ENCODE data around the gene PXDC1. TPM values are rescaled to one million over a fixed set of nuclear protein-coding genes. Genes with fewer than 3 reads are reported as not detected.

PXDC1 gene
- total RNA-seq, 6 experiments from 2014 or later: 63.1 to 97.5 (median 72.8) TPM

DNA sequence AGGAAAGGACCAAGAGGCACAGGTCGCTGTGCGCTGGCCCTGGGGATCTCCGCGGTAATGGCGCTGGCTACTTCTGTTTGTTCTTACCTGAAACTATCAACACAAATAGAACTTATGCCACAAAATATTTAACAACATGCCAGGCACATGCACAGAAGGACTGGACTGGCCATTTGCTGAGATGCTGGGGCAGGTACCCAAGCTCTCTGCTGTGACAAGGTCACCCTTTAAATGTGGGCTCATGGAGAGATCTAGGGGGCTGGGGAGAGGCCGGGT, 28.0 kb upstream of the PXDC1 start:
- no peaks in the 10 kb centered on the region for H3K36me3 Mint-ChIP-seq (ENCODE audit: low read depth)
- H3K27ac Mint-ChIP-seq: no peak overlapping the region
- H3K27me3 Mint-ChIP-seq (ENCODE audit: insufficient read depth): peaks cover 1% of the 10 kb centered on the region
- no peaks in the 10 kb centered on the region for H3K9me3 Mint-ChIP-seq
- no peak for TF ChIP-seq CTCF (IDR thresholded peaks at IDR 0.05)
- peaks cover 9% of the 10 kb centered on the region for H3K4me1 Mint-ChIP-seq (ENCODE audit: low read depth)
- DNase-seq: no peak
- no peak overlapping the region for H3K4me3 Mint-ChIP-seq

DNA sequence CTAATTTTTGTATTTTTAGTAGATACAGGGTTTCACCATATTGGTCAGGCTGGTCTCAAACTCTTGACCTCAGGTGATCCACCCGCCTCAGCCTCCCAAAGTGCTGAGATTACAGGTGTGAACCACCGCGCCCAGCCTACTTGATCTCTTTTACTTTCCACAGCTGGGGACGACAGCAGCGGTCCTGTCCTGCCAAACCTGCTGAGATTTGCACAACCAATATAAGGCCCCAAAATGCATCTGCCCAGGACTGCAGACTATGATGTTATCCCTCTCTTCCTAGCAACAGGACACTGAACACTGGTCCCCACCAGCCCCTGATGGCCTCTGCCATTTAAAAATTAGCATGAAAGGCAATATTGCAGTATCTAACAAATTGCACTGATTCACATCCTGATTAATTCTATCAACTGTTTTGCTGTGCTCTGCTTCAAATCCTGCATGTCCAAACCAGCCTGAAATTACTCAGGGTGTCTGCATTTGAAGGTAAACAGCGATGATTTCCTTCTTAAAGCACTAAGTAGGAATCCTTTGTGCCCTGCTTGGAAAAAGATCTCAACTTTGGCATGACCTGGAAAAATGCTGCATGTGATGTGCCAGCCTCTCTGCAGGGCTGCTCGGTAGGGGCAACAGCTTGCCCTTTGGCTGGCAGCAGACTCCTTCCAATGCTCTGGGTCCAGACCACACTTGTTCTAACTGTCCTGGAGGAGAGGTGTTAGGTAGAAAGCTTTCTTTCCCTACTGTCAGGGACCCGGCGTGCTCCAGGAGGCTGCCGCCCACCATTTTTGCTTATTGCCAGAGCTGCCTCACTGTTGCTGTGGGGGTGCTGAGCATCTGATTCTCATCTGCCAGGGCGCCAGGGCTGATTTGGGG, 27.4 kb upstream of the PXDC1 start:
- peaks cover 1% of the 10 kb centered on the region for H3K27me3 Mint-ChIP-seq (ENCODE audit: insufficient read depth)
- peaks cover 9% of the 10 kb centered on the region for H3K4me1 Mint-ChIP-seq (ENCODE audit: low read depth)
- no peak overlapping the region for H3K4me3 Mint-ChIP-seq
- TF ChIP-seq CTCF (IDR thresholded peaks at IDR 0.05): no peak
- no peak overlapping the region for H3K27ac Mint-ChIP-seq
- no peak for DNase-seq
- no peaks in the 10 kb centered on the region for H3K9me3 Mint-ChIP-seq
- no peaks in the 10 kb centered on the region for H3K36me3 Mint-ChIP-seq (ENCODE audit: low read depth)

- Mint-ChIP-seq H3K36me3 (ENCODE audit: low read depth) (no peaks in the 10 kb centered on the region), H3K4me3 (no peak overlapping the region), H3K27me3 (ENCODE audit: insufficient read depth) (peaks cover 1% of the 10 kb centered on the region), H3K9me3 (no peaks in the 10 kb centered on the region), H3K4me1 (ENCODE audit: low read depth) (peaks cover 10% of the 10 kb centered on the region), H3K27ac (no peak overlapping the region)
- no peak for DNase-seq
- no peak for TF ChIP-seq CTCF (IDR thresholded peaks at IDR 0.05)
These were observed 26.4 kb upstream of the PXDC1 start for GRCh38 chr6:3777730-3778461.

DNA sequence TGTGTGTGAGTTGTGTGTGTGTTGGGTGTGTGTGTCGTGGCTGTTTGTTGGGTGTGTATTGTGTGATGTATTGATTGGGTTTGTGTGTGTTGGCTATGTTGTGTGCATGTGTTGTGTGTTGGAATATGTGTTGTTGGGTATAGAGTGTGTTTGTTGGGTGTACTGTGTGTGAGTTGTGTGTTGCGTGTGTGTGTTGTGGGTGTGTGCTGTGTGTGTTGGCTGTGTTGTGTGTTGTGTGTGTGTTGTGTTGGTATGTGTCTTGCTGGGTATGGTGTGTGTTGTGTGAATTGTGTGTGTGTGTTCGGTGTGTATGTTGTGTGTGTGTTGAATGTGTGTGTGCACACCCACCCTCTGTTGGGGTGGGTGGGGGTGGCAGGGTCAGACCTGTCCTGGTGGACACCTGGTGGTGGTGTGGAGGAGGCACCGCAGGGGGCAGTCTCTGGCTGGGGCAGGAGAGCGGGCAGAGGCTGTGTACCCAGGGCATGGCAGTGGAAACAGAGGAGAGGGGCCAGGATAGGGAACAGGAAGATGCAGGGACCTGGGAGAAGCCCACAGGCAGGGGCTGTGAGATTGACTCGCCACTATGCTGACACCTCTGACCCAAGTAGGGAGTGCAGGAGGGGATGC, 25.5 kb upstream of the PXDC1 start:
- Mint-ChIP-seq H3K27me3 (ENCODE audit: insufficient read depth) (peaks cover 1% of the 10 kb centered on the region), H3K4me3 (no peak overlapping the region), H3K36me3 (ENCODE audit: low read depth) (no peaks in the 10 kb centered on the region), H3K9me3 (peaks cover 7% of the 10 kb centered on the region; the same call in 1 of the 2 replicates), H3K4me1 (ENCODE audit: low read depth) (peaks cover 7% of the 10 kb centered on the region), H3K27ac (no peak overlapping the region)
- TF ChIP-seq CTCF (IDR thresholded peaks at IDR 0.05): no peak; the same call in 1 of the 2 replicates
- no peak for DNase-seq

GRCh38 chr6:3775847-3776246, 24.3 kb upstream of the PXDC1 start:
- Mint-ChIP-seq H3K9me3 (peaks cover 7% of the 10 kb centered on the region; the same call in 1 of the 2 replicates), H3K36me3 (ENCODE audit: low read depth) (no peaks in the 10 kb centered on the region)
- TF ChIP-seq CTCF (IDR thresholded peaks at IDR 0.05): no peak

More at GRCh38 chr6:3775847-3776246, 24.3 kb upstream of the PXDC1 start:
- H3K4me3 Mint-ChIP-seq: no peak overlapping the region
- H3K27ac Mint-ChIP-seq: no peak overlapping the region
- peaks cover 1% of the 10 kb centered on the region for H3K27me3 Mint-ChIP-seq (ENCODE audit: insufficient read depth)
- no peak for DNase-seq
- peaks cover 7% of the 10 kb centered on the region for H3K4me1 Mint-ChIP-seq (ENCODE audit: low read depth)
